HG02981 (cell line): ENCODE measurements around the gene DAZAP1.
"Not testable (repeated sequence)": the region's sequence is repeated elsewhere in the genome, so short reads cannot be mapped to it uniquely, and the experiment has no call there.

Source experiments
- ATAC-seq: cut with Tn5 transposase; IDR thresholded peaks from one replicate; pipeline ENCODE4 v1.9.1; 2021; ENCODE audit warnings: mild to moderate bottlenecking, moderate library complexity; ENCODE audit not compliant: unreplicated experiment

Gene DAZAP1

GRCh38 chr19:1410136-1410786, 2.9 kb downstream of the DAZAP1 start:
- no peak for ATAC-seq

- ATAC-seq, result no peak
Measured at GRCh38 chr19:1410789-1411188, 3.4 kb downstream of the DAZAP1 start.

GRCh38 chr19:1411255-1412191, 4.1 kb downstream of the DAZAP1 start:
- no peak for ATAC-seq

GRCh38 chr19:1412323-1412923, 5.0 kb downstream of the DAZAP1 start:
- no peak for ATAC-seq

- no peak for ATAC-seq
Measured at GRCh38 chr19:1412995-1413800, 5.8 kb downstream of the DAZAP1 start.

- ATAC-seq, result no peak
Measured at GRCh38 chr19:1416014-1416841, 8.8 kb downstream of the DAZAP1 start.

- ATAC-seq, result no peak
Measured at GRCh38 chr19:1417145-1417544, 9.8 kb downstream of the DAZAP1 start.

GRCh38 chr19:1417681-1418495, 10.5 kb downstream of the DAZAP1 start:
- no peak for ATAC-seq

- ATAC-seq, result no peak
Measured at GRCh38 chr19:1418496-1418775, 11.1 kb downstream of the DAZAP1 start.

- ATAC-seq, result no peak
Measured at GRCh38 chr19:1418951-1419738, 11.8 kb downstream of the DAZAP1 start.

GRCh38 chr19:1420085-1420484, 12.7 kb downstream of the DAZAP1 start:
- ATAC-seq, result not testable (repeated sequence)

GRCh38 chr19:1420590-1420989, 13.2 kb downstream of the DAZAP1 start:
- no peak for ATAC-seq

- no peak for ATAC-seq
Measured at GRCh38 chr19:1421218-1421957, 14.0 kb downstream of the DAZAP1 start.

- no peak for ATAC-seq
Measured at GRCh38 chr19:1421958-1422305, 14.5 kb downstream of the DAZAP1 start.

GRCh38 chr19:1422360-1422759, 15.0 kb downstream of the DAZAP1 start:
- ATAC-seq, result no peak

GRCh38 chr19:1422943-1423342, 15.6 kb downstream of the DAZAP1 start:
- ATAC-seq, result no peak

- no peak for ATAC-seq
Measured at GRCh38 chr19:1423436-1424191, 16.2 kb downstream of the DAZAP1 start.
